Stimulated activated CD8-positive, alpha-beta memory T cell treated with anti-CD3 and anti-CD28 coated beads, Interleukin-12 subunit alpha, Interleukin-12 subunit beta, amount 100 ng/mL, for 24 hours (primary cell): ENCODE data around the gene SEZ6L2.

Experiments used
- DNase-seq: peaks from one replicate; pipeline ENCODE4 v3.0.0-alpha.2; 2020; ENCODE audit errors: extremely low read depth

Gene SEZ6L2

DNA sequence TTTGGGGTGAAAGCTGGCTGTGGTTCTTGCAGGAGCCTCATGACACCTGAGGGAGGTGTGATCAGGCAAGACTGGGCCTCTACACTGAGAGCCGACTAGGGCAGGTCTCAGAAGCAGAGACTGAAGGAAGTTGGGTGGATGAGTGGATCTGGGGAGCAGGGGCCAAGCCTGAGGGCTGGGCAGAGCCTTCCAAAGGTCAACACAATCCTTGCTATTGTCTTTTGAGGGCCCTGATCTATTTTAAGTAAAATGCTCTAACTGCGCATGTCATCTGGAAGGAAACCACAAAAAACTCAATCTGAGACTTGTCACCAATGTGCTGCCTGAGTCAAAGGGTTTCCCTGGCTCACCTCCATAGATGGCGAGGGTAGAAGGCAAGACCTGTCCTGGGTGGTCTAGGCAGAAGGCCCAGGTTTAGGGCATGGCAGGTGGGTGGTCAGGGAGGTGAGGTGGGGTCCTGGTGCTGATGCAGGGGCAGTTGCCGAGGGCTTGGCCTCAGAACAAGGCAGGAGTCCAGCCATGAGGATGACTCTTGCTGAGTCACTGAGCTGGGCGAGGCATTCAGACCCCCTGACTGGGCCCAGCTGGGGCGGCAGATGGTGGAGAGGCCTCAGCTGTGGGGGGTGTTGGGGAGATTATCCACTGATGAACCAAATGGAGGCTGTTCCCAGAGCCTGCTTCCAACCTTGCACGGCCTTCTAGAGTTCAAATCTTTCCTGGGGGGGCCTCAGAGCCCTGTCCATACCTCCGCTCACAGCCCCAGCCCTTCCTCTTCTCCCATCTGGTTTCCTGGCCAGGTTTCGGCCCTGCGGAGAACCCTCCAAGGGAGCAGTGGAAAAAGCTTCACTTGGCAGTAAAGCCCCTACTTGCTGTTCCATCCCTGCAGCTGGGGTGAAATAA is 74.0 kb downstream of the SEZ6L2 start:
- DNase-seq, result no peak

DNA sequence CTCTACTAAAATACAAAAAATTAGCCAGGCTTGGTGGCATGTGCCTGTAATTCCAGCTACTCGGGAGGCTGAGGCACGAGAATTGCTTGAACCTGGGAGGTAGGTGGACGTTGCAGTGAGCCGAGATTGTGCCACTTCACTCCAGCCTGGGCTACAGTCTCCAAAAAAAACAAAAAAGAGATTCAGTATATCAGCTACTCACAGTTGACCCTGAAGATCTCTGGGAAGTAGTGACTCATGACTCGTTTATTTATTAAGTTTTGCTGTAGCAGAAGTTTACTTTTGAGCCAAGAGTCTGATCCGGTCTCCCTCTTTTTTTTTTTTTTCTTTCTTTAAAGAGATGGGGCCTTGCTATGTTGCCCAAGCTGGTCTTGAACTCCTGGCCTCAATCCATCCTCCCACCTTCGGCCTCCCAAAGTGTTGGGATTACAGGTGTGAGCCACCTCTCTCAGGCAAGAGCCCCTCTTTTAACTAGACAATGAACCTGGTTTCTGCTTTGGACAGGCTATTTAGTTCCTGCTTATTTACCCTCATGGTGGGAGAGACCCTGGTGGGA is 74.7 kb downstream of the SEZ6L2 start:
- no peak for DNase-seq

DNA sequence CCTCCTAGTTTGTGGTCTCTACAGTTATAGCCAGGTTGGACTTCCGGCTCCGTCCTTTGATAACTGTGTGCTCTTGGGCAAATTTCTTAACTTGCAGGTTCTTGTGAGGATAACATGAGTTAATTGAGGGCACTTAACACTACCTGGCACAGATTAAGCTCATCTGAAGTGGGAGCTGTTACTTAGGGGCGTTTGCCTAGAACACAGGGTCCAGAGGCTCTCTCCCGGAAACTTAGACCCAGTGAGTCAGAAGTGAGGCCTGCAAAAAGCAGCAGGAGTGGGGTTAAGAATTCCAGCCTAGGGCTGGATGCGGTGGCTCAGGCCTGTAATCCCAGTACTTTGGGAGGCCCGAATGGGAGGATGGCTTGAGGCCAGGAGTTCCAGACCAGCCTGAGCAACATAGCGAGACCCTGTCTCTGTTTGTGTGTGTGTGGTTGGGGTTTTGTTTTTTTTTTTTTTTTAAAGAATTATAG is 77.7 kb downstream of the SEZ6L2 start:
- no peak for DNase-seq
